K562 (cell line): Measurements from ENCODE around the gene ABCA7.

Experiments used
- CHD2 ChIP-seq: IDR thresholded peaks from 2 replicates; pipeline ENCODE4 v1.6.1; 2011; ENCODE audit warnings: low read depth, low read length
- CTBP1 ChIP-seq: fragments of 450-650 bp; IDR thresholded peaks from 2 replicates; pipeline ENCODE4 v1.6.1; 2016; ENCODE audit warnings: borderline replicate concordance
- HDAC3 ChIP-seq: fragments of 450-650 bp; IDR thresholded peaks from 2 replicates; pipeline ENCODE4 v1.6.1; 2018; ENCODE audit warnings: borderline replicate concordance, mild to moderate bottlenecking, moderate library complexity; ENCODE audit not compliant: partially characterized antibody
- HIVEP1 ChIP-seq: fragments of 250-450 bp; sonication (Bioruptor Pico); IDR thresholded peaks from 2 replicates; pipeline ENCODE4 v1.4.0; 2020; ENCODE audit warnings: mild to moderate bottlenecking
- JUNB ChIP-seq: fragments of 450-650 bp; formaldehyde crosslinking; conservative IDR thresholded peaks from 2 replicates; pipeline ENCODE4 v1.4.0; 2020; ENCODE audit warnings: mild to moderate bottlenecking
- MTF1 ChIP-seq: fragments of 250-450 bp; sonication (Bioruptor Pico); IDR thresholded peaks from 2 replicates; pipeline ENCODE4 v1.9.0; 2021; ENCODE audit warnings: moderate library complexity, mild to moderate bottlenecking, inconsistent platforms, borderline replicate concordance
- NKRF ChIP-seq: fragments of 450-650 bp; IDR thresholded peaks from 2 replicates; pipeline ENCODE4 v1.6.1; 2016; ENCODE audit warnings: borderline replicate concordance
- POLR2AphosphoS5 ChIP-seq: IDR thresholded peaks from 2 replicates; pipeline ENCODE4 v1.6.1; 2011; ENCODE audit warnings: mild to moderate bottlenecking, low read depth, low read length, moderate library complexity; ENCODE audit not compliant: control insufficient read depth, insufficient read depth
- RBM14 ChIP-seq: fragments of 200-400 bp; formaldehyde crosslinking; IDR thresholded peaks from 2 replicates; pipeline ENCODE4 v1.6.1; 2018; ENCODE audit warnings: low read depth, mild to moderate bottlenecking, low read length, moderate library complexity, borderline replicate concordance; ENCODE audit not compliant: insufficient read depth
- SP1 ChIP-seq: sonication (generic); formaldehyde crosslinking; IDR thresholded peaks from 2 replicates; pipeline ENCODE4 v1.8.1; 2022; ENCODE audit warnings: mild to moderate bottlenecking, missing genetic modification reagents

DNA sequence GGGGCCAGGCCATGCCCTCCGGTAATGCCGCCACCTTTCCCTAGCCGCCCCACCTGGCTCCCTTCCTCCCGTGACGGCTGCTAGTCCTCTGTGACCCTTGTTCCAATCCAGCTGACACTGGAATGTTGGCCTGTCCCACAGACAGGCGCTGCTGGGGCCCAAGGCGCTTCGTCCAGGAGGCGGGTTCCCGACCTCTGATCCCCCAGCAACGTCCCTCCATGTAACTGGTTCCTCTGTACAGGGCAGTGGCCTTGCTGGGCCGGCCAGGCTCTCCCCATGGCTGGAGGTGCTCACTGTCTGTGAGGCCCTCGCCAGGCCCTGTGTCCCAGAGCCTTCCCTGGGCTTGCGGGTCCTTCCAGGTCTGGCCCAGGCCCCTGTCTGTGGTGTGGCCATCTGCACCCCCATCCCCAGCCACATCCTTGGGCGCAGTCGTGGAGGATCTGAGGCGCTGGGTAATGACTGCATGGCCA is 46.5 kb upstream of the ABCA7 start:
- TF ChIP-seq RBM14 = no peak
- TF ChIP-seq HIVEP1 (CRISPR knock-in tag) = no peak
- TF ChIP-seq POLR2AphosphoS5 = no peak
- no peak for TF ChIP-seq MTF1 (CRISPR knock-in tag)
- TF ChIP-seq CHD2 = no peak
- no peak for TF ChIP-seq HDAC3
- TF ChIP-seq CTBP1 = no peak
- no peak for TF ChIP-seq JUNB (CRISPR knock-in tag)
- no peak for TF ChIP-seq NKRF
- TF ChIP-seq SP1 = no peak
